Smooth muscle cell (in vitro differentiated cells): ENCODE data around the gene NEDD4L. TPM values are rescaled to one million over a fixed set of nuclear protein-coding genes. Genes with fewer than 3 reads are reported as not detected.

Experiments used
- DNase-seq: peaks from one replicate; lab custom pipeline; 2025; ENCODE audit not compliant: unreplicated experiment; lab: John Stamatoyannopoulos, UW
- H2AFZ ChIP-seq: fragments of 200-600 bp; sonication (generic); 2 replicates; pipeline ENCODE4 v1.6.0; 2016; ENCODE audit warnings: antibody characterized with exemption, low read depth, mild to moderate bottlenecking
- H3F3A ChIP-seq: fragments of 200-600 bp; sonication (generic); 2 replicates; pipeline ENCODE4 v1.6.0; 2017; ENCODE audit warnings: antibody characterized with exemption, low read depth
- H3K27ac ChIP-seq: fragments of 200-600 bp; sonication (generic); 2 replicates; pipeline ENCODE4 v1.5.1; 2016; ENCODE audit warnings: low read depth, mild to moderate bottlenecking
- H3K27me3 ChIP-seq: fragments of 200-600 bp; sonication (generic); 2 replicates; pipeline ENCODE4 v1.6.1; 2016; ENCODE audit warnings: low read depth, mild to moderate bottlenecking
- H3K36me3 ChIP-seq: fragments of 200-600 bp; sonication (generic); 2 replicates; pipeline ENCODE4 v1.5.1; 2016; ENCODE audit warnings: low read depth
- H3K4me1 ChIP-seq: fragments of 200-600 bp; sonication (generic); 2 replicates; pipeline ENCODE4 v1.5.1; 2016; ENCODE audit warnings: low read depth
- H3K4me2 ChIP-seq: fragments of 200-600 bp; sonication (generic); 2 replicates; pipeline ENCODE4 v1.6.0; 2016; ENCODE audit warnings: mild to moderate bottlenecking
- H3K4me3 ChIP-seq: fragments of 200-600 bp; sonication (generic); 2 replicates; pipeline ENCODE4 v1.5.1; 2016; ENCODE audit warnings: mild to moderate bottlenecking
- H3K79me2 ChIP-seq: fragments of 200-600 bp; sonication (generic); 2 replicates; pipeline ENCODE4 v1.6.0; 2016; ENCODE audit warnings: low read depth, mild to moderate bottlenecking
- H3K9ac ChIP-seq: fragments of 200-600 bp; sonication (generic); 2 replicates; pipeline ENCODE4 v1.6.0; 2016; ENCODE audit warnings: low read depth
- H3K9me3 ChIP-seq: fragments of 200-600 bp; sonication (generic); replicated peaks from 2 replicates; pipeline ENCODE4 v1.5.1; 2016; ENCODE audit warnings: low read depth
- H4K20me1 ChIP-seq: fragments of 200-600 bp; sonication (generic); 2 replicates; pipeline ENCODE4 v1.6.0; 2016; ENCODE audit warnings: low read depth
- CTCF ChIP-seq: fragments of 200-600 bp; sonication (generic); IDR thresholded peaks from 2 replicates; pipeline ENCODE4 v1.5.1; 2017; ENCODE audit warnings: borderline replicate concordance, mild to moderate bottlenecking, antibody characterized with exemption; ENCODE audit not compliant: insufficient read depth, poor library complexity, severe bottlenecking
- WGBS: methylation state at CpG from one replicate; pipeline ENCODE4 v1.1.7; 2016; ENCODE audit warnings: low lambda C conversion rate; 5-methylcytosine and 5-hydroxymethylcytosine counted together
- polyA plus RNA-seq: library from polyadenylated mRNA; unstranded; fragments of >200 nt; fragmentation: Nextera tagmentation; extraction: Ambion mirVana; gene quantifications from 2 replicates; pipeline ENCODE4 v1.2.1, GENCODE V29; 2016
- total RNA-seq: library from RNA; depleted of rRNA; stranded (reverse); fragments of >200 nt; gene quantifications from 2 replicates; pipeline ENCODE4 v1.2.3, GENCODE V29; 2014

NEDD4L gene
- total and polyA plus RNA-seq, 2 experiments from 2014 or later, result 8.7 to 41.3 TPM

DNA sequence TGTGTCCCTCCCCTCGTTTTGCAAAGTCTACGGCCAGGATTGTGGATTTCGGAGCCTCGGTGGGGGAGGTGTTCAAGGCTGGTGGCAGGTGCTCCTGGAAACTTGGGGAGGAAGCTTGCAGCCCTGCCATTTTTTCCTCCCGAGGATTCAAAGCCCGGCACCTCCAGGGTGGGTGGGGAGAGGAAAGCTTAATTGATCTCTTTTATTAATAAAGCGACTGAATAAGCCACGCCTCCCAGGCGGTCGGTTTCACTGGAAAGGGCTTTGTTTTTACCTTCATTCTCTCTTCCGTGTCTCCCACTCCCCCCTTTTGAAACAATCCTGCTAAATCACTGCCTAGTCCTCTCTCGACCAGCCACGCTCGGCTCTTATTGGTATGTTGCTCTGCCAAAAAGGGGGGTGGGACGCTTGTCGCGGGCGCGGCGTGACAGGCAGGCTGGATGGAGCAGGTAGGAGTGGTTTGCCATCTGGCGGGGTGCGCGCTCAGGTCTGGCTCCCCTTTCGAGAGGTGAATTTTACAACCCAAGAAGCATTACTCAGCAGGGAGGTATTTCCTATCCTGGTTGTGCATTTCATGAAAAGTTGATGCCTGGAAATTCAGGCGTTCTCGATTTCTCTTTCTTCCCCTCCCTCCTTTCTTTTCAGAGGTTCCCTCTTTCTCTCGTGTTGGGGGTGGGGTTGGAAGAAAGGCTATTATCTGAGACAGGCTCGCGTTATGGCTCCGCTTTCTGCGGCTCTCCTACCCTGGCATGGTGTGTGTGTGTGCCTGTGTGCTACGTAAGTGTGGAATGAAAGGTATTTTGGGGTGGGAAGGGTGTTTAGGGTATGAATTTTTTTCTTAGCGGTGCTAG lies 1.4 kb downstream of the NEDD4L start:
- TF ChIP-seq CTCF, result no peak
- no peak overlapping the region for H3K27ac ChIP-seq
- H3K79me2 ChIP-seq, result no peaks in the 10 kb centered on the region
- peak overlapping the region; percentile 88 for H2AFZ ChIP-seq
- WGBS, result under 1% methylated on average over 33 of the region's 33 CpGs
- H3K4me3 ChIP-seq, result peak overlapping the region; percentile 68
- no peaks in the 10 kb centered on the region for H3K27me3 ChIP-seq
- no peaks in the 10 kb centered on the region for H3K9me3 ChIP-seq
- H3F3A ChIP-seq, result peaks cover 5% of the 10 kb centered on the region
- H4K20me1 ChIP-seq, result no peaks in the 10 kb centered on the region
- no peaks in the 10 kb centered on the region for H3K36me3 ChIP-seq
- H3K9ac ChIP-seq, result peak overlapping the region; percentile 30
- peak; percentile 15 for DNase-seq
- H3K4me1 ChIP-seq, result peaks cover 12% of the 10 kb centered on the region
- H3K4me2 ChIP-seq, result peak overlapping the region; percentile 93

- Histone ChIP-seq H3K9ac (peak overlapping the region; percentile 30), H3K36me3 (no peaks in the 10 kb centered on the region), H3K4me1 (peaks cover 12% of the 10 kb centered on the region), H3K27me3 (no peaks in the 10 kb centered on the region), H3F3A (peaks cover 5% of the 10 kb centered on the region), H3K27ac (no peak overlapping the region), H3K4me2 (peak overlapping the region; percentile 93), H3K4me3 (peak overlapping the region; percentile 68), H3K79me2 (no peaks in the 10 kb centered on the region), H4K20me1 (no peaks in the 10 kb centered on the region), H2AFZ (peak overlapping the region; percentile 88), H3K9me3 (no peaks in the 10 kb centered on the region)
- WGBS, result 21% methylated on average over 9 of the region's 9 CpGs
- TF ChIP-seq CTCF, result no peak
- DNase-seq, result no peak
These were observed 2.2 kb downstream of the NEDD4L start for GRCh38 chr18:58046093-58046793.

GRCh38 chr18:58046794-58047555 lies 2.9 kb downstream of the NEDD4L start:
- Histone ChIP-seq H4K20me1 (no peaks in the 10 kb centered on the region), H3K9me3 (no peaks in the 10 kb centered on the region), H2AFZ (no peak overlapping the region), H3K27ac (no peak overlapping the region), H3K9ac (no peak overlapping the region), H3K27me3 (no peaks in the 10 kb centered on the region), H3K4me2 (peak overlapping the region; percentile 93), H3K36me3 (no peaks in the 10 kb centered on the region), H3K4me3 (peak overlapping the region; percentile 68), H3F3A (peaks cover 5% of the 10 kb centered on the region), H3K4me1 (peaks cover 16% of the 10 kb centered on the region), H3K79me2 (no peaks in the 10 kb centered on the region)
- no peak for DNase-seq
- WGBS, result 77% methylated on average over 12 of the region's 12 CpGs
- no peak for TF ChIP-seq CTCF
